Caki2 (cell line): ENCODE results near the gene RWDD2A. TPM values are rescaled to one million over a fixed set of nuclear protein-coding genes. Genes with fewer than 3 reads are reported as not detected.

Experiments
- total RNA-seq: library from RNA; depleted of rRNA; stranded (reverse); fragments of >200 nt; shearing (Covaris generic); gene quantifications from 2 replicates; pipeline ENCODE4 v1.2.3, GENCODE V29; 2014; ENCODE audit warnings: low replicate concordance; rRNA removed

RWDD2A gene
- total RNA-seq, 1 experiment from 2014 or later, result 8.0 TPM

Other genes starting within 250 kb of the RWDD2A start
- 2.9 and 4.6 TPM in 2 replicates for gene UBE3D, start 127.5 kb upstream of the RWDD2A start, total RNA-seq
- 2.6 and 4.4 TPM in 2 replicates for gene DOP1A, start 125.7 kb upstream of the RWDD2A start, total RNA-seq
- 49.0 and 64.9 TPM in 2 replicates for gene PGM3, start 92 bp upstream of the RWDD2A start, total RNA-seq
- 14.2 and 15.0 TPM in 2 replicates for gene ME1, start 237.7 kb downstream of the RWDD2A start, total RNA-seq